ENCODE data around the gene SRCIN1.

DNA sequence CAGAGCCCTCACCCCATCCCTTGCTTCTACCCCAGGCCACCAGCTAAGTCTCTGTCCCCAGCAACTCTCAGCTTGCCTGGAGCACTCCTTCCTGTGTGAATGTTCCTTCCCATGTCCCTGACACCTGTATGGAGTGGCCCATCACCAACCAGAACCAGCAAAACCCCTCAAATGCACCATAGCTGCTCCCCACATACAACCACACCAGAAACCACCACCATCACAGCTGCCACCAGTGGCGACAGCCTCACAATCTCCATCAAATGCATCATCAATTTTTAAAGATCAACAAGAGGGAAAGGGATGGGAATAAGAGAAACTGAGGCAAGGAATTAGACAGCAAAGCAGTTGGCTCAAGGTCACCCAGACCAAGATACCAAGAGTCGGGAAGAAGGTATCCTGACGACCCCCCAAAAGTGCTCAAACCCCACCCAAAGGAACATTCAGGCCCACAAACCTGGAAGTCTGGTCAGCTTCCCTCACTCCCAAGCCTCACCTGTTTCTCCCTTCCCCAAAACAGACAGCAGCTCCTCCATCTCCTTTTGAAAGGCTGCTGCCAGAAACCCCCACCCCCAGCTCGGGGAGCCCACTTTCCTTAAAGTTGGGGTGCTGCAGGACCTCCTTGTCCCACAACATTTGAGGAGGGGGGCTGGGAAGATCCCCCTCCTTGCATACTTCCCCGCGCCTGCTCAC, 1.8 kb downstream of the SRCIN1 start:
- TF ChIP-seq, protein P1, sequence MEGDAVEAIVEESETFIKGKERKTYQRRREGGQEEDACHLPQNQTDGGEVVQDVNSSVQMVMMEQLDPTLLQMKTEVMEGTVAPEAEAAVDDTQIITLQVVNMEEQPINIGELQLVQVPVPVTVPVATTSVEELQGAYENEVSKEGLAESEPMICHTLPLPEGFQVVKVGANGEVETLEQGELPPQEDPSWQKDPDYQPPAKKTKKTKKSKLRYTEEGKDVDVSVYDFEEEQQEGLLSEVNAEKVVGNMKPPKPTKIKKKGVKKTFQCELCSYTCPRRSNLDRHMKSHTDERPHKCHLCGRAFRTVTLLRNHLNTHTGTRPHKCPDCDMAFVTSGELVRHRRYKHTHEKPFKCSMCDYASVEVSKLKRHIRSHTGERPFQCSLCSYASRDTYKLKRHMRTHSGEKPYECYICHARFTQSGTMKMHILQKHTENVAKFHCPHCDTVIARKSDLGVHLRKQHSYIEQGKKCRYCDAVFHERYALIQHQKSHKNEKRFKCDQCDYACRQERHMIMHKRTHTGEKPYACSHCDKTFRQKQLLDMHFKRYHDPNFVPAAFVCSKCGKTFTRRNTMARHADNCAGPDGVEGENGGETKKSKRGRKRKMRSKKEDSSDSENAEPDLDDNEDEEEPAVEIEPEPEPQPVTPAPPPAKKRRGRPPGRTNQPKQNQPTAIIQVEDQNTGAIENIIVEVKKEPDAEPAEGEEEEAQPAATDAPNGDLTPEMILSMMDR (IDR thresholded peaks at IDR 0.05; ENCODE audit: low read depth, low read length, poor library complexity, severe bottlenecking): no peak
- TF ChIP-seq EZH2phosphoT487 (IDR thresholded peaks at IDR 0.05; ENCODE audit: borderline replicate concordance, low read length): no peak

Measured in DOHH2 (cell line).